ENCODE results near the gene DNAAF2.
"Not testable (repeated sequence)": the region's sequence is repeated elsewhere in the genome, so short reads cannot be mapped to it uniquely, and the experiment has no call there.

Gene DNAAF2

DNA sequence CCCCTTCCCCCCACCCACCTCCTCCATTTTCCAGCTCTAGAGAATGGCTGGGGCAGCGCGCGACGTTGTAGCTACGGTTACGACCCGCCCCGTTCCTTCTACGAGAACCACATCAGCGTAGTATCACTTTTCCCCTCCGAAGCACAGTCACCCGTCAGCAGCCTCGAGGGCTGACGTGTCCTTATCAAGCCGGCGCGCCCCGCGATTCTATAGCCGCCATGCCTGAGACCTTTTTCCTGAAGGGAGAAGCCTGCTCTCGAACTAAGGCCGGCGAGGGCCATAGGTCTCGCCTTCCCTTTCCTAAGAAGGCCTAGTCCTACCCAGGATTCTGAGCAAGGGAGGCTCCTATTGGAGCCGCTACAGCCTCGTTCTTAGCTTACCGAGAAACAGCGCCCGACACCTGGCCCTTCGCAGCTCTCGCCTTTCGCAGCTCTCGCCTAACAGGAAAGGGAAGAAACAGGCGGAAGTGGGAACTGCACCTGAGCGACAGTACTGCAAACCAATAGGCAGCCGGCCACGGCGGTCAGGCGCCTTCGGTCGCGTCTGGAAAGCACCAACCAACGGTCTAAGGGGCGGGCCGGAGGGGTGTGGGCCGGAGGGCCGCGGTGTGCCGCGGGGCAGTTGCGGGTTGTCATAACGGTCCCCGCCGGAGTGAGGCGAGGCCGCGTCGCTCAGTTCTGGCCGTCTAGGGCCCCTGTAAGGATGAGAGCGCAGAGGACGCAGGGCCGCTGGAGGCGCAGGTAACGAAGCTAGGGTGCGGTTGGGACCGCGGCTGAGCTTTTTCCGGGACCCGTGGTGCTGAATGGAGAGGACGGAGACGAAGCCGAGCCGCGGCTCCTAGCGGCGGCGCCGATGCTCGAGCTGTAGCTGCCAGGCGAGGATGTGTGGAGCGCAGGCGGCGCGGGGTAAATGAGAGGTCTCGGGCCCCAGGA lies 14.6 kb downstream of the DNAAF2 start, which contains the start of the genes MGAT2 and RPL36AL:
TSS of gene MGAT2 (plus strand) at position 618 of the 932 bp plus-strand sequence. CDS start 470 bp downstream, outside the sequence.
TSS of gene RPL36AL (minus strand) at position 445 of the 932 bp plus-strand sequence. CDS start 1,522 bp downstream, outside the sequence.
- peak; percentile 95 for DNase-seq

DNA sequence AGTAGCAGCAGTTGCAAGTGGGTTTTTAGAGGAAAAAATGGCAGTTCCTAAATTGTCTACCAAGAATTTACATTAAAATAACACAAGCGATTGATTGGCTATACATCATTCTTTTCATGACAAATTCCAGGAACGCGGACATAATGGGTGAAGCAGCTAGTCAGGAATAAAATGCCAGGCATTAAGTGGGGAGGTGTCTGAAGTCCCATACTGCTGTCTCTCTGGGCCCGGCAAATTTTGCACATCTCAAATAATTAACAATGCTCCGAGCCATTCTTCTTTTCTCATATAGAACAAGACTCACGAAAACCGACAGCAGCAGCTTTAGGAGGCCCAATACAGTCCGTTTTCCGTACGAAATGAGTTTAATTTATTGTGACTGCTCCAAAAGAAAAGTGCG lies 15.3 kb downstream of the DNAAF2 start:
- DNase-seq: no peak

DNA sequence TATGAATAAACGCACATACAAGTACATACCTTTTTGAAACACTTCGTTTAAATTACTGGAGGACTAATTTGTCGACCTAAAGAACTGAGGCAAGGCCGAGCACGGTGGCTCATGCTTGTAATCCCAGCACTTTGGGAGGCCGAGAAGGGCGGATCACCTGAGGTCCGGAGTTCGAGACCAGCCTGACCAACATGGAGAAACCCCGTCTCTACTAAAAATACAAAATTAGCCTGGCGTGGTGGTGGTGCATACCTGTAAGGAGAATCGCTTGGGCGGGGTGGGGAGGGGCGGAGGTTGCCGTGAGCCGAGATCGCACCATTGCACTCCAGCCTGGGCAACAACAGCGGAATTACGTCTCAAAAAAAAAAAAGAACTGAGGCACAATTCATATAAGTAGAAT lies 15.8 kb downstream of the DNAAF2 start:
- DNase-seq: not testable (repeated sequence)

DNA sequence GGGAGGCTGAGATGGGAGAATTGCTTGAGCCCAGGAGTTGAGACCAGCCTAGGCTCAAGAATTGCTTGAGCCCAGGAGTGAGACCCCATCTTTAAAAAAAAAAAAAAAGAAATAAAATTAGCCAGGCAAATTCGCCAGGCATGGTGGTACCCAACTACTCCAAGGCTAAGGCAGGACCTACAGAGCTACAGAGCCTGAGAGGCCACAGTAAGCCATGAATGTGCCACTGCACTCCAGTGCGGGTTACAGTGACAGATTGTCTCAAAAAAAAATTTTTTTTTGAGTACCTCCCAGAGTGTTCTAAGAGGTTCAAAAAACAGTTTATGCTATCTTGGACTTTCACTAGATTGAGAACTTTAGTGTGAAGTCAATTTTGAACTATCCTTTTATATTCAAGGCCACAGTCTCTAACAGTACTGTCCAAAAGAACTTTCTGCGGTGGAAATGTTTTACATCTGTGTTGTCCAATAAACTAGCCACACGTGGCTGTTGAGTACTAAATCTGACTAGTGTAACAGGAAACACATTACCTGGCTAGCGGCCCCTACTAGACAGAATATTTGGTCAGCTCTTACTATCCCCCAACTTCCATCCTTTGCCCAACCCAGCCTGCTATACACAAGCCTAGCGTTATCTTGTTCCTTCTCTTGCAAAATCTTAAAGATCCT lies 17.1 kb downstream of the DNAAF2 start:
- DNase-seq: no peak

GRCh38 chr14:49615776-49616175 lies 19.3 kb downstream of the DNAAF2 start:
- no peak for DNase-seq

DNA sequence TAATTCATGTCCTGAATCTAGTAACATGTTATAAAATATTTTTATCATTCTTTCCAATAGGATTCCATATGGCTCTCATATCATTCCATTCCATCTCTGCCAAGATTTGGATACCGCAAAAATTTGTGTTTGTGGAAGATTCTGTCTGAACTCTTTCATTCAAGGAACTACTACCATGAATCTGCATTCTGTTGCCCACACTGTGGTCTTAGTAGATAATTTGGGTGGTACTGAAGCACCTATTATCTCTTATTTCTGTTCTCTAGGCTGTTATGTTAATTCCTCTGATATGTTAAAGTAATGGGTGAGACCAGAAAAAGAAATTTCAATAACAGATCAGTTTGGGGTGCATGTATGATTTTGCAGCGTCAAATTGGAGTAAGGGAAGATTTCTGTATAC lies 20.8 kb downstream of the DNAAF2 start:
- no peak for DNase-seq

- DNase-seq: no peak
Measured at GRCh38 chr14:49612671-49613070, 22.4 kb downstream of the DNAAF2 start.

GRCh38 chr14:49612251-49612650 lies 22.8 kb downstream of the DNAAF2 start:
- no peak for DNase-seq

DNA sequence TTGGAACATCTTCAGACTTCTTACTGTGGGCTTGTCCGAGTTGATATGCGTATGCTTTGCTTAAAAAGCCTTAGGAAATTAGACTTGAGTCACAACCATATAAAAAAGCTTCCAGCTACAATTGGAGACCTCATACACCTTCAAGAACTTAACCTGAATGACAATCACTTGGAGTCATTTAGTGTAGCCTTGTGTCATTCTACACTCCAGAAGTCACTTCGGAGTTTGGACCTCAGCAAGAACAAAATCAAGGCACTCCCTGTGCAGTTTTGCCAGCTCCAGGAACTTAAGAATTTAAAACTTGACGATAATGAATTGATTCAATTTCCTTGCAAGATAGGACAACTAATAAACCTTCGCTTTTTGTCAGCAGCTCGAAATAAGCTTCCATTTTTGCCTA lies 27.5 kb downstream of the DNAAF2 start:
- no peak for DNase-seq

GRCh38 chr14:49598485-49599300 lies 36.4 kb downstream of the DNAAF2 start, which contains the start of gene LRR1:
TSS of gene LRR1 (plus strand) at chr14:49598940. CDS start at chr14:49599021, 81 bp downstream.
- peak; percentile 68 for DNase-seq

- no peak for DNase-seq
Measured at GRCh38 chr14:49598189-49598484, 36.9 kb downstream of the DNAAF2 start.

DNA sequence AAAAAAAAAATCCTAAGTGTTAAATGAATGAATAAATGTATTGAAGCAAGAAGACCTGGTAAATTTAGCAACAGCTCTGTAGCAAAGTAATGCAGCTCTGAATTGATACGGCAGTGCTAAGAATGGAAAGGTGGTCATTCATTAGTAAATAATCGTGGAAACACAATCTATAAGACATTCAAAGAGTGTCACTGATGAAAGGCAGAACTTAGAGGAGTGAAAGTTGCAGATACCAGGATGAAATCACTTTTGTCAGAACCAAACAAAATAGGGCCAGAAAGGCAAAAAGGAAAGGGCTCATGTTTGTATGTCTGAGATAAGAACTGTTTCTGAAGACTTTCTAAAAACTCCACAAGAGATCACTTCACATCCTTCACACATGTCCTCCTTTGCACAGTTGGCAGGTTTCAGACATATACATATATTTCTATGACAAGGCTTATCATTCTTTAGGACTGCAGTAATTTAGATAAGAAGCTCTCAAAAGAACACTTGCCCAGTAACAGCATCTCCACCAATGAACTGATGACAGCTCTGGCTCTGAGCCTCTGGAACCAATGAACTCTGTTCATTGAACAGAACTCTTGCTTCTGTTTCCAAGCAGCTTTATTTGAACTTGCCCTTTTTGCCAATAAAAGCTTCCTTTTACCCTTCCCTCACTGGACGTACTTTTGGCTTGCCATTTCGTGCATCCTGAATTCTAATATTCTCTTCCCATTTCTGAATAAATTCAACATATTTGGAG lies 40.5 kb downstream of the DNAAF2 start:
- no peak for DNase-seq

DNA sequence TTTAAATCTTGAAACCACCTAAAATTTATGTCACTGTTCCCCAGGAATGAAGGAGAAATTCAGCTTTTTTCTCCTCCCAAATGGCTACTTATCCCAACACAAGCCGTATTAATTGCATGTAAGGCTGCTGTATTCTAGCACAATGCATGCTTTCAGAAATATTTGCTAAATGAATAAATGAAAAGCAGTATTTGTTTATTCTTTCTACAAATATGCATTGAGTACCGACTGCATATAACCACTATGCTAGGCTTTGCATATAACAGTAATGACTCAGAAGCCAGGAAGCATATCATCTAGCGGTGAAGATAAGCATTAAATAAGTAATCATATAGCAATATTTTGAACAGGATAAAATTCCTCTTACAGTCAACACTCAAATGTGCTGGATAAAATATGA lies 42.0 kb downstream of the DNAAF2 start:
- no peak for DNase-seq

GRCh38 chr14:49589387-49589786 lies 45.7 kb downstream of the DNAAF2 start:
- no peak for DNase-seq

GRCh38 chr14:49586673-49587460 lies 48.2 kb downstream of the DNAAF2 start:
- DNase-seq: peak; percentile 77

GRCh38 chr14:49585803-49586672 lies 49.0 kb downstream of the DNAAF2 start, which contains the start of gene RPS29:
TSS of gene RPS29 (minus strand) at chr14:49586380. CDS start at chr14:49586346, 34 bp downstream.
- DNase-seq: peak; percentile 98

DNA sequence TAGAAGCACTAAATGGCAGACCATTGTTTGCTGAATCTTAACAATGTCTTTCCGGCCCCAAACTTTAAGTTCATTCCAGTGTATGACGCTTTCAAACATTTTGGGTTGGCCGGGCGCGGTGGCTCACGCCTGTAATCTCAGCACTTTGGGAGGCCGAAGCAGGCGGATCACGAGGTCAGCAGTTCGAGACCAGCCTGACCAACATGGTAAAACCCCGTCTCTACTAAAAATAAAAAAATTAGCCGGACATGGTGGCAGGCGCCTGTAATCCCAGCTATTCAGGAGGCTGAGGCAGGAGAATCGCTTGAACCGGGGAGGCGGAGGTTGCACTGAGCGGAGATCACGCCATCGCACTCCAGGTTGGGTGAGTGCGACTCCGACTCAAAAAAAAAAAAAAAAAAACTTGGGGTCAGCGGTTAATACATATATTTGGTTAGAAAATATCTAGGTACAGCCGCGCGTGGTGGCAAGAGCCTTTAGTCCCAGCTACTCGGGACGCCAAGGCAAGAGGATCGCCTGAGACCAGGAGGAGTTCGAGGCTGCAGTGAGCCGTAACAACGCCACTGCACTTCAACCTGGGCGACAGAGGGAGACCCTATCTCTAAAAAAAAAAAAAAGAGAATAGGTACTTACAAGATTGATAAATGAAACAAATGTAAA lies 49.9 kb downstream of the DNAAF2 start:
- not testable (repeated sequence) for DNase-seq

DNA sequence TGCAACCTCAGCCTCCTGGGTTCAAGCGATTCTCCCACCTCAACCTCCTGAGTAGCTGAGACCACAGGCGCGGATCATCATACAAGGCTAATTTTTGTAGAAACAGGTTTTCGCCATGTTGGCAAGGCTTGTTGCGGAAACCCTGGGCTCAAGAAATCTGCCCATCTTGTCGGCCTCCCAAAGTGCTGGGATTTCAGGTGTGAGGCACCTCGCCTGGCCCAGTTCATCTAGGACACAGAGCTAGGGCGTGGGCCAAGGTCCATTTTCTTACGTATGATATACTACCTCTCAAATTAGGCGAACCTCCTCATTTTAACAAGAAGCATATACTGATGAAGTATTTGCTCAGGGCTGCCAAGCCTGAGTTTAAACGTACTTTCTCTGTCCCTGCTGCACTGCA lies 51.0 kb downstream of the DNAAF2 start:
- DNase-seq: no peak

GRCh38 chr14:49583629-49584028 lies 51.4 kb downstream of the DNAAF2 start:
- no peak for DNase-seq

Data from NCI-H446 treated with DMSO at 0.1 percent for 48 hours (cell line).